ENCODE results near the gene SRBD1. TPM values are rescaled to one million over a fixed set of nuclear protein-coding genes. Genes with fewer than 3 reads are reported as not detected.

Gene SRBD1
- total and polyA plus RNA-seq, 4 donors: 4.0 to 22.2 (median 10.0) TPM

GRCh38 chr2:45373534-45373933 is 237.5 kb downstream of the SRBD1 start:
- no peak for DNase-seq (ENCODE audit: low spot score)
- 64% methylated on average over 2 of the region's 2 CpGs for WGBS
- Histone ChIP-seq H3K4me3 (ENCODE audit: low read depth in 1 of 3, low read length in 3 of 3) (no peak overlapping the region), H3K27me3 (ENCODE audit: control insufficient read depth in 4 of 4, insufficient read depth in 4 of 4, low read length in 3 of 4) (no peaks in the 10 kb centered on the region), H3K36me3 (ENCODE audit: control insufficient read depth in 4 of 4, insufficient read depth in 3 of 4, low read depth in 1 of 4, low read length in 3 of 4) (no peaks in the 10 kb centered on the region), H3K9me3 (ENCODE audit: control insufficient read depth in 4 of 4, low read length in 3 of 4) (no peaks in the 10 kb centered on the region), H3K4me1 (ENCODE audit: control insufficient read depth in 4 of 4, insufficient read depth in 4 of 4, low read length in 3 of 4) (peaks cover 0 to 7% (median 3%) of the 10 kb centered on the region in 4 donors), H3K9ac (ENCODE audit: low read depth in 1 of 2, low read length in 2 of 2) (no peak overlapping the region), H3K27ac (ENCODE audit: low read depth in 1 of 2, low read length in 2 of 2) (no peak overlapping the region)
- TF ChIP-seq TAF1 (conservative IDR thresholded peaks at IDR 0.05) (no peak), MAX (IDR thresholded peaks at IDR 0.05) (no peak), RAD21 (IDR thresholded peaks at IDR 0.05) (no peak), EGR1 (IDR thresholded peaks at IDR 0.05; ENCODE audit: low read depth in 2 of 2) (no peak)

GRCh38 chr2:45370369-45370768 is 240.7 kb downstream of the SRBD1 start:
- H3K9me3 ChIP-seq (ENCODE audit: control insufficient read depth in 4 of 4, low read length in 3 of 4): no peaks in the 10 kb centered on the region
- no peak for DNase-seq (ENCODE audit: low spot score)
- H3K4me3 ChIP-seq (ENCODE audit: low read depth in 1 of 3, low read length in 3 of 3): no peak overlapping the region
- 86% methylated on average over 2 of the region's 2 CpGs for WGBS
- H3K4me1 ChIP-seq (ENCODE audit: control insufficient read depth in 4 of 4, insufficient read depth in 4 of 4, low read length in 3 of 4): peaks cover 0 to 10% (median 5%) of the 10 kb centered on the region in 4 donors
- H3K36me3 ChIP-seq (ENCODE audit: control insufficient read depth in 4 of 4, insufficient read depth in 3 of 4, low read depth in 1 of 4, low read length in 3 of 4): no peaks in the 10 kb centered on the region
- no peak overlapping the region for H3K9ac ChIP-seq (ENCODE audit: low read depth in 1 of 2, low read length in 2 of 2)
- H3K27me3 ChIP-seq (ENCODE audit: control insufficient read depth in 4 of 4, insufficient read depth in 4 of 4, low read length in 3 of 4): no peaks in the 10 kb centered on the region
- H3K27ac ChIP-seq (ENCODE audit: low read depth in 1 of 2, low read length in 2 of 2): no peak overlapping the region
- no peak for TF ChIP-seq EGR1 (IDR thresholded peaks at IDR 0.05; ENCODE audit: low read depth in 2 of 2)
- no peak for TF ChIP-seq ZBTB33 (IDR thresholded peaks at IDR 0.05)
- no peak for TF ChIP-seq SP1 (IDR thresholded peaks at IDR 0.05)
- TF ChIP-seq FOXA2 (IDR thresholded peaks at IDR 0.05): no peak
- TF ChIP-seq TAF1 (conservative IDR thresholded peaks at IDR 0.05): no peak
- no peak for TF ChIP-seq REST (IDR thresholded peaks at IDR 0.05)
- no peak for TF ChIP-seq RAD21 (IDR thresholded peaks at IDR 0.05)
- no peak for TF ChIP-seq MAX (IDR thresholded peaks at IDR 0.05)
- TF ChIP-seq RXRA (IDR thresholded peaks at IDR 0.05): no peak
- no peak for TF ChIP-seq JUND (IDR thresholded peaks at IDR 0.05)
- no peak for TF ChIP-seq CTCF (IDR thresholded peaks at IDR 0.05; ENCODE audit: low read depth, low read length, missing input control)
- TF ChIP-seq HNF4A (conservative IDR thresholded peaks at IDR 0.05): no peak
- TF ChIP-seq HNF4G (IDR thresholded peaks at IDR 0.05): no peak
- TF ChIP-seq FOXA1 (IDR thresholded peaks at IDR 0.05): no peak
